Panc1 (cell line): Measurements from ENCODE around the gene GUK1.

ENCODE experiments used
- CTCF ChIP-seq: fragments of 450-650 bp; IDR thresholded peaks from 2 replicates; pipeline ENCODE4 v1.5.1; 2017; ENCODE audit warnings: mild to moderate bottlenecking
- POLR2AphosphoS5 ChIP-seq: IDR thresholded peaks from 2 replicates; pipeline ENCODE4 v1.6.1; 2012; ENCODE audit warnings: mild to moderate bottlenecking, low read depth, low read length, moderate library complexity
- REST ChIP-seq, 2 experiments: IDR thresholded peaks; 2 replicates each; pipeline ENCODE4 v1.6.1; 2011 to 2012; ENCODE audit warnings: low read depth in 2 of 2, control low read depth in 1 of 2, low read length in 1 of 2, mild to moderate bottlenecking in 1 of 2, moderate library complexity in 1 of 2; ENCODE audit not compliant: insufficient read depth in 1 of 2
- SIN3A ChIP-seq: IDR thresholded peaks from 2 replicates; pipeline ENCODE4 v1.6.1; 2012; ENCODE audit warnings: low read depth, mild to moderate bottlenecking, low read length, moderate library complexity, borderline replicate concordance; ENCODE audit not compliant: insufficient read depth

DNA sequence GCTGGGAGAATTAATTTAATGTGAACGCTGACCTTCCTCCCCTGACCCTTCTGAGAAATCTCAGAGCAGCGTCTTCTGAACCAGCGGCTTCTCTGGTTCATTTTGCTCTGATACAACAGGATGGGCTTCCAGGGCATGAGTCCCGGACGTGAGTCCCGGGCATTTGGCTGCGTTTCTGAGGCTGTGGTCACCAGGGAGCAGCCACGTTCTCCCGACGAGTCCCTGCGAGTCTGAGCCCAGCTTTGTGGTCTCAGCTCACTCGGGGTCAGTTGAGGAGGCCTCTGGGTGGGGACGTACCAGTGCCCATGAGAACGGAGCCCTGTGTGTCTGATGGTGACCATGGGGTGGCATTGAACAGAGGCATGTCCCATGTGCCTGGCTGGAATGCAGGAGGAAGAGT, 50.1 kb downstream of the GUK1 start:
- TF ChIP-seq CTCF (no peak), POLR2AphosphoS5 (no peak), REST (IDR thresholded peaks at IDR 0.05; ENCODE audit: insufficient read depth in 1 of 2, low read depth in 2 of 2, low read length in 1 of 2) (no peak), SIN3A (no peak)
